ENCODE measurements around the gene CAPZB.

The CAPZB gene

GRCh38 chr1:19305880-19306279 lies 179.5 kb downstream of the CAPZB start:
- peak; percentile 54 for DNase-seq

- peak; percentile 37 for DNase-seq
Observed at GRCh38 chr1:19304081-19304480, 181.3 kb downstream of the CAPZB start.

- DNase-seq: peak; percentile 37
Observed at GRCh38 chr1:19300211-19300610, 185.1 kb downstream of the CAPZB start.

- peak; percentile 12 for DNase-seq
Observed at GRCh38 chr1:19294638-19295037, 190.7 kb downstream of the CAPZB start.

- no peak for DNase-seq
Observed at GRCh38 chr1:19289244-19289643, 196.1 kb downstream of the CAPZB start.

Measured in activated effector memory CD4-positive, alpha-beta T cell treated with anti-CD3 and anti-CD28 coated beads, Interleukin-2, amount 50 U/mL, for 16 hours (primary cell).